DMS79 treated with DMSO at 0.1 percent for 48 hours (cell line): Measurements from ENCODE around the gene SAMD4A.
"Not testable (repeated sequence)": the region's sequence is repeated elsewhere in the genome, so short reads cannot be mapped to it uniquely, and the experiment has no call there.

Experiments
- DNase-seq: peaks from one replicate; lab custom pipeline; 2025; lab: John Stamatoyannopoulos, UW

Gene SAMD4A

GRCh38 chr14:54734966-54735365 is 168.0 kb downstream of the SAMD4A start:
- DNase-seq = no peak

- DNase-seq = no peak
These were observed 168.5 kb downstream of the SAMD4A start for GRCh38 chr14:54735424-54735823.

GRCh38 chr14:54737132-54737711 is 170.3 kb downstream of the SAMD4A start:
- DNase-seq = no peak

- no peak for DNase-seq
These were observed 171.1 kb downstream of the SAMD4A start for GRCh38 chr14:54738009-54738408.

GRCh38 chr14:54739514-54739913 is 172.6 kb downstream of the SAMD4A start:
- no peak for DNase-seq

GRCh38 chr14:54742492-54743350 is 175.8 kb downstream of the SAMD4A start:
- no peak for DNase-seq

GRCh38 chr14:54743382-54743781 is 176.5 kb downstream of the SAMD4A start:
- DNase-seq = no peak

GRCh38 chr14:54746019-54746418 is 179.1 kb downstream of the SAMD4A start:
- DNase-seq = no peak

GRCh38 chr14:54747616-54748015 is 180.7 kb downstream of the SAMD4A start:
- DNase-seq = no peak

GRCh38 chr14:54749180-54749579 is 182.3 kb downstream of the SAMD4A start:
- no peak for DNase-seq

- no peak for DNase-seq
These were observed 182.8 kb downstream of the SAMD4A start for GRCh38 chr14:54749727-54750126.

- not testable (repeated sequence) for DNase-seq
These were observed 185.7 kb downstream of the SAMD4A start for GRCh38 chr14:54752611-54753010.

GRCh38 chr14:54753396-54753795 is 186.5 kb downstream of the SAMD4A start:
- DNase-seq = not testable (repeated sequence)

GRCh38 chr14:54754116-54754622 is 187.2 kb downstream of the SAMD4A start:
- no peak for DNase-seq

- no peak for DNase-seq
These were observed 187.9 kb downstream of the SAMD4A start for GRCh38 chr14:54754623-54755386.

- no peak for DNase-seq
These were observed 189.9 kb downstream of the SAMD4A start for GRCh38 chr14:54756656-54757392.

GRCh38 chr14:54758041-54758440 is 191.1 kb downstream of the SAMD4A start:
- DNase-seq = no peak

- DNase-seq = no peak
These were observed 193.2 kb downstream of the SAMD4A start for GRCh38 chr14:54759982-54760585.

- DNase-seq = no peak
These were observed 194.1 kb downstream of the SAMD4A start for GRCh38 chr14:54760866-54761575.

GRCh38 chr14:54761835-54762234 is 194.9 kb downstream of the SAMD4A start:
- no peak for DNase-seq

- no peak for DNase-seq
These were observed 195.4 kb downstream of the SAMD4A start for GRCh38 chr14:54762296-54762695.
